Ramos (cell line): ENCODE measurements around the gene EVL.

Experiments
- in situ Hi-C: fragments of 300-500 bp; cut with MboI; formaldehyde crosslinking; loops from one replicate; pipeline ENCODE4 v1.14.3; 2022; ENCODE audit warnings: low sequenced_read_pairs; ENCODE audit not compliant: unreplicated experiment

The EVL gene

GRCh38 chr14:100141098-100141497, 75.9 kb downstream of the EVL start:
- in situ Hi-C loops: no loop called here

DNA sequence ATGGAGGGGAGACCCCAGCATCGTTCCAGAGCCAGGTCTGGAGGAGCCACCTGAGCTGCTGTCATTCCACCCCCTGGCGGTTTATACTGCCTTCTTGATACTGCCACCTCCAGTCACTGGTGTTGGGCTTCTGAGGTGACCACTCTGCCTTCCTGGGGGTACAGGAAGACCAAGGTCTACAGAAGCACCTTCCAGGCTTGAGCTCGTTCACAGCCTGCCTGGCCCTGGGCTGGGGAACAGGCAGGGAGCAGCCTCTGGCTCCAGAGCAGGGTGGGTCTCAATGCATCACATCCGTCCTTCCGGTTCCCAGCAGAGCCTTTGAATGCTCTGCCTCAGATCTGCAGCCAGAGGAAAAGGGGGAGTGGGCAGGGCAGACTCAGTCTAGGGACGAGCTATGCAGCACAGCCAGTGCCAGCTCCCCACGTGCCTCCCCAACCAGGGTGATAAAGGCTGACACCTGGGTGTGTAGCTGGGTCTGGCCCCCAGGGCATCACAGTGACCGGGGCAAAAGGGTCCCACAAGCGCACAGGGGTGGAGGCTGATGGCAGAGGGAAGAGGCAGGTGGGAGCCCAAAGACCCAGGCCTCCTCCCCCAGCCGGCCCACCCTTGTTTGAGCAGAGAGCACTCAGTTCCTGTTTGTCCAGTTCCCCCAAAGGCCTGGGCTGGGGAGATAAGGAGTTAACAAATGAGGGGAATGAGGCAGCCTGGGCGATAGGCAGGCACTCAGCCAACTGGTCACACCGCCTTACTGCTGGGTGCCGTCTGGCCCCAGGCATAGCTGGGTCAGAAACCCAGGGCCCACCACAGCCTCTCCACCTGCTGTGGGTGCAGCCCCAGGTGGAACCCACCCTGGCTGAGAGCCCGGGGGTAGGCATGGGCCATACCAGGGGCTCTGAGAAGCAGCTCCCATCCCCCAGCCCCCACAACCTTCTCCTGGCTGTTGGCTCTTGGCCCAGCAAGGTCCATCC, 77.1 kb downstream of the EVL start:
- in situ Hi-C loops: no loop called here

DNA sequence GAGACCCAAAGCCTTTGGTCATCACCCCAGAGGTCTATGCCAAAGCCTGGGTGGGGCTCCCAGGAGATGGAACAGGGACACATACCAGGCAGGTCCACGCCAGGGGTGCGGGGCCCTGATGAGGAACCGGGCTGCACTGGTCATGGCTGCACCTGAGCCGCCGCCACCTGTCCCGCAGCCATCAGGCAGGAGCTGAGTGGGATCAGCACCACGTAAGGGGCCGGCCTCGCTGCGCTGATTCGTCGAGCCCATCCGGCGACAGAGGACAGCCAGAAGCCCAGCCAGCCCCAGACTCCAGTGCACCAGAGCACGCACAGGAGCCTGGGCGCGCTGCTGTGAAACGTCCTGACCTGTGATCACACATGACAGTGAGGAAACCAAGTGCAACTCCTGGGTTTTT, 78.3 kb downstream of the EVL start:
- in situ Hi-C loops: no loop called here

DNA sequence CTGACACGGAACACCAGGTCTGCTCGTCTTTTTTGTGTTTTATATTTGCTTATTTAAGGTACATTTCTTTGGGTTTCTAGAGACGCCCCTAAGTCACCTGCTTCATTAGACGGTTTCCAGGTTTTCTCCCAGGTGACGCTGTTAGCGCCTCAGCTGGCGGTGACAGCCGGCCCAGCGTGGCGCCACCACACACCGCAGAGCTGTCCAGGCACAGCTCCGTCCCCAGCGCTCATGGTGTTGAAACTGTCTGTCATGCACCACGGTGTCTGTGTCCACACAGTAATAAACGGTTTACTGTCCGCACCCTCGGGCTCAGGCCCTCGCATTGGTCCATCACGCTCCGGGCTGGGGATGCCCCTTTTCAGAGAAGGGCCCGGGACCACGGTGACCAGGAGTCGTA, 78.7 kb downstream of the EVL start:
- in situ Hi-C loops: no loop called here

- in situ Hi-C loops: no loop called here
Observed at GRCh38 chr14:100144645-100144995, 79.4 kb downstream of the EVL start.

DNA sequence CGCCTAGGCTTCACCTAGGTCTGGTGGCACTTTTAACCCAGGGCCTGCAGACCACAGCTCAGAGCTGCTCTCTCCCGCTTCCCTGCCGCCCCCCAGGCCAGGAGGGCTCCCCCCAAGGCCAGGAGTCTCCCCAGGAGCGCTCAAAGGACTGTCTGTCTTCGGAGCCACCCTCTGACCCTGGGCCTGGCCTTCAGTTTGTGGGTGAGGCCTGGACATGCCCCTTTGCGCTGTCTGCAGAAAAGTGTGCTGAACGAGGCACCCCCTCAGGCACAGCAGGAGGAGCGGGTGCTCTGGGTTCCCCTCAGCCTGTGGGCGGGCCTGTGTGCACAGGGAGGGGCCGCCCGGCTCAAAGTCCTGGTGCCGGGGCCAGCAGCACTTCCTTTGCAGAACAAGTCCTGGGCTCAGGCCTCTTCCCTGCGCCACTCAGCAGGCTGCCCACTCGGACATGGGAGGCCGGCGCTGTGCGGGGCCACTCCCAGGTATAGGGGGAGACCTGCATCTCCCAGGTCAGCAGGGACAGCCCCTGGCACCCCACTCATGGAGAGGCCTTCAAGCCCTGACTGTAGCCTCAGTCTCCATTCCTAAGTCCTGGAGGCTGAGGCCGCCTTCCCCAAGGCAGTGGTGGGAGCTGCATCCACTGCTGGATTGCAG, 79.9 kb downstream of the EVL start:
- in situ Hi-C loops: no loop called here

- in situ Hi-C loops: no loop called here
Observed at GRCh38 chr14:100145682-100146464, 80.7 kb downstream of the EVL start.

DNA sequence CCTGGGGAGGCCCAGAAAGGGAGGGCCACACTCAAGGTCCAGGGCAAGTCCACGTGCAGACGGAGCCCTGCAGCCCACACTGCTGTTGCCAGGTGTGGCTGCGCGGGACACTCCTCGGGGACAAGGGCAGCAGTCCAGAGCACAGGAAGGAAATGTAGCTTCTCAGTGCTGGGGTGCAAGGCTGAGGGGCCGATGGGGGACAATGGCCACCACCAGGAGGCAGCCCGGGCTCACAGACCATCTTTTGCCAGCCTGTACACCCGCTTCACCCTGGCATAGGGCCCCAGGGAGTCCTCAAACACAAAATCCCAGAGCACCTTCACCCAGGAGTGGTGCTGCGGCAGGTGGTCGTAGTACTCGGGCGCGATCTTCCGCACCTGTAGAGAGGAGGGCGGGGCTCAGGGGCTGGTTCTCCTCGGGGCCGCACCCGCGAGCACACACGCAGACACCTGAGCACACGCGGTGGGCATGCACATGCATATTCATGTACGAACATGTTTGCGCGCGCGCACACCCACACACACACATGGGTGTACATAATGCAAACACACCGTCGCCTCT, 81.4 kb downstream of the EVL start:
- in situ Hi-C loops: no loop called here

DNA sequence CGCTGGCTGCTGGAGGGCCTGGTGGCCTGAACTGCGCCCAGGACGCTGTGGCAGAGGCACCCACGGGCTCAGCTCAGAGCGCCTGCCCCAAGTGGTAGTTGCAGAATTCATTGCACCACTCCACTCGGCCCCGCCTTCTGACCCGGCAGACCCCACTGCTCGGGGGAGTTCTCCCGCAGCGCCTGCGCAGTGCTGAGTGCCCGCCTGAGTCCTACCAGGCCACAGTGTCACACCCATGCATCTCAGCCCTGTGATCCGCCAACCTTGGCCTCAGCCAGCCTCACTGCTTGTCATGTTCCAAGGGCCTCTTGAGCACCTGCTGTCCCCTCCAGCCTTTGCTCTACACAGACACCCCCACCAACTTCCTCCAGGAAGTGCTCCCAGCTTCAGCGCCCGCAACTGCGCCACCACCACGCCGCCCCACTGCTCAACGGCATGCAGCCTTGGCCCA, 82.0 kb downstream of the EVL start:
- in situ Hi-C loops: no loop called here

DNA sequence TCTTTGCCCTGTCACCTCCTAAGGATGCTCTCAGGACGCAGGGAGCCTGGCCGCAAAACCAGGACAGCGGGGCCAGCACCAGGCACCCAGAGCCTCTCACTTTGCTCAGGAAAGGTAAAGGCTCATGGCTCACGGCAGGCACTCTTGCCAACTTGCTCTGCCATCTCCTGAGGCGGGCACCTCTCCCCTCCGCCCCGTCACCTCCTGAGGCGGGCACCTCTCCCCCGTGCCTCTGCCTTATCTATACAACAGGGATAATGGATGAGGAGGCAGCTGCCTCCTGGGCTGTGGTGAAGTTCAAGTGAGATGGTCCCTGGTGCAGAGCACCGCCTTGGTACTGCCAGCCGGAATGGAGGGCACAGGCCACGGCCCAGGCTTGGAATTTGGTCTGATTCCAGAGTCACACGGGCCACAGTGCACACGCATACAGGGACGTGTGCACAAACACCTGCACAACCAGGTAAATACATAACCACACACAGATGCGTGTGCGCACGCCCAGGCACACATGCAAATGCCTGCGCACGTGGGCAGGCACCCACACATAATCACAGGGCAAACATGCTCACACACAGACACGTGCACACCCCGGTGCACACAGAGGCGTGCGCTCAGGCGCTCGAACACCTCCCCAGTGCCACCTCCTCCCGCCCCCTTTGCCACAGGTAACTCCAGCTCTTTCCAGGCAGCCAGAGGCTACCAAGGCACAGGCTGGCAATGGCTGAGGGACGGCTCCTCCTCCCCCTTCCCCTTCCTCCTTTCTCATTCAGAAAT, 82.7 kb downstream of the EVL start:
- in situ Hi-C loops: no loop called here

DNA sequence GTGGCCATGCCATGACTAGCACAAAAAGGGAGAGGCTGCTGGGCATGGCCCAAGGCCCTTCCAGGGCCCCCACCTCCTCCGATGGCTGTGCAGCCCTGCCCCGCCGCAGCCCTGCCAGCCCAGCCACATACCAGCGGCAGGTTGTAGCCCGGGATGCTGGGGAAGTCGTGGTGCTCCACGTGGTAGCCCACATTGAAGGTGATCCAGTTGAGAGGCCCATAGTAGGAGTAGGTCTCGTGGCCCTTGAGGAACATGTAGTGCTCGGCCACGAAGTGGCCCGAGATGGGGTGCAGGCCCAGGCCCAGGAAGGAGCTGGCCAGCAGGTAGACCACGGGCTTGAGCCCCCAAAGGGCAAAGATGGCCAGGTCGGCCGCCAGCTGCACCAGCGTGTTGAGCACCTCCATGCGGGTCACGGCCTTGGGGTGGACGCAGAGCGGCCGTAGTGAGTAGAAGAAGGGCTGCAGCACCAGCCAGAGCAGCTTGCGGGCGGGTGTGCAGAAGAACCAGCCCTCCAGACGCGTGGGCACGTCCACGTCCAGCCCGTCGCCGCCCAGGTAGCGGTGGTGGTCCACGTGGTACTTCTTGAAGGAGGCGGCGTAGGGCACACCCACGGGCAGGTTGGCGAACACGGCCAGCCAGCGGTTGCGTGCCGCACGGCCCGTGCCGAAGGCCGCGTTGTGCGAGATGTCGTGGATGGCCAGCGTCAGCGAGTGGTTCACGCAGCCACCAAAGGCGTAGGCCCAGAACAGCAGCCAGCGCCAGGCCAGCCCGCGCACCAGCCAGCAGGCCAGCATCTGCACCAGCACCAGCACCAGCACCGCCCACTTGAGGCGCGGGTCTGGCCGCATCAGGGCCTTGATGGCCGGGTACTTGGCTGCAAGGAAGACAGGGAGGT, 83.9 kb downstream of the EVL start:
- in situ Hi-C loops: no loop called here

GRCh38 chr14:100149851-100150611, 84.8 kb downstream of the EVL start:
- in situ Hi-C loops: no loop called here

DNA sequence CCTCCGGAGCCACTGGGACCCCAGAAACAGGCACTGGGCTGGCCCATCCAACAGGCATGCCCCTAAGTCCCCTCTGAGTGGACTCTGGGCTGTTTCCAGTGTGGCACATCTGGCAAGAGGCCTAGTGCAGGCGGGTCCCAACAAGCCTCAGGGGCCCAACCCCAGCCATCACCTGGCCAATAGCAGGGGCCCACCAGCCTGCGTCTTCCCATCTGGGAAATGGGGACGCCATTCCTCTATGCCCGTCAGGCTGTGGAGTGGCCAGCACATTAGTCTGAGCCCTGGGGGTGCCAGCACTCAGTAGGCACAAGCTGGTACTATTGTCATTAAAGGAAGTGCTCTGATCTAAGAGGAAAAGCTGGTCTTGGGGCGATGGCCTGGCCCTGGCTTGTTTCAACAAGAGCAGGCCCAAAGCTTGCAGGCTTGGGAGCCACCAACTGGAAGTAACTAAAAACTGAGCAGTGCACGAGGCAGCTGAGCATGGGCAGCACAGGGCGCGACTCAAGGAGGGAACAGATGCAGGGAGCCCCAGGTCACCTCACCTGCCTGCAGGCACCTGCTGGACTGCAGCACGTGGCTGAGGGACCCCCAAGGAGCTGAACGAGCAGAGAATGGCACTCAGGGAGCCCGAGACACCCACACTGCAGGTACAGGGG, 85.8 kb downstream of the EVL start:
- in situ Hi-C loops: no loop called here

- in situ Hi-C loops: no loop called here
Observed at GRCh38 chr14:100152091-100152490, 86.9 kb downstream of the EVL start.

DNA sequence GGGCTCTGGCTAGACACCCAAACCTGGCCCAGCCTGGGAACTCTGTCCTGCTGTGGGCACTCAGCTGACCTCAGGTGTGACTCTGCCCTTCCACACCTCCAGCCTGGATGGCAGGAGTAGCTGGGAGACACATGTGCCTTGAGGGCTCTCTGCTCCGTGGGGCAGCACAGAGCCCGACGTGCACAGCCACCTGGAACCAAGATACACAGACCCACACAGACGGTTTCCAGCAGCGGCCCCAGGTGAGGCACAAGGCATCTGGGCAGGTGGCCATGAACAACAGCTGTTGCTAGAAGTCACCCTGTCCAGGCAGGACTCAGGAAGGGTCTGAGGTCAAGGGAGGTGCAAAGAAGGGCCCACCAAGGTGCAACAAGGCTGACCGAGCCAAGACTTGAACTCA, 88.3 kb downstream of the EVL start:
- in situ Hi-C loops: no loop called here

- in situ Hi-C loops: no loop called here
Observed at GRCh38 chr14:100155049-100155621, 89.9 kb downstream of the EVL start.
